ENCODE measurements around the gene SCFD1.

Gene SCFD1

DNA sequence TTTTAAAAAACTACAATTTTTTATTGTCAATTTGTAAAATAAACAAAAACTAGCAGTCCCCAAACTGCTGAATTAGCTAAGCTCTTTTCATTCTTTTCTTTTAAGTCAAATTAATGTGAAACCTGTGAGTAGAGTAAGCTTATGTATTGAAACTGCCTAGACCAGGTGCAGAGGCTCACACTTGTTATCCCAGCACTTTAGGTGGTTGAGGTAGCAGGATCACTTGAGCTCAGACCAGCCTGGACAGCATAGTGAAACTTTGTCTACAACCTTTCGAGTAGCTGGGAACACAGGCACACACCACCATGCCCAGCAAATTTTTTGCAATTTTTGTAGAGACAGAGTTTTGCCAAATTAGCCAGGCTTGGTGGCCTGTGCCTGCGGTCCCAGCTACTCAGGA, 26.4 kb downstream of the SCFD1 start:
- H3K4me3 ChIP-seq (ENCODE audit: low read length), result no peak overlapping the region
- peaks cover 9% of the 10 kb centered on the region for H3K79me2 ChIP-seq (ENCODE audit: control insufficient read depth, low read length)
- no peak for TF ChIP-seq EZH2phosphoT487 (IDR thresholded peaks at IDR 0.05; ENCODE audit: borderline replicate concordance, low read length)
- TF ChIP-seq, protein P1, sequence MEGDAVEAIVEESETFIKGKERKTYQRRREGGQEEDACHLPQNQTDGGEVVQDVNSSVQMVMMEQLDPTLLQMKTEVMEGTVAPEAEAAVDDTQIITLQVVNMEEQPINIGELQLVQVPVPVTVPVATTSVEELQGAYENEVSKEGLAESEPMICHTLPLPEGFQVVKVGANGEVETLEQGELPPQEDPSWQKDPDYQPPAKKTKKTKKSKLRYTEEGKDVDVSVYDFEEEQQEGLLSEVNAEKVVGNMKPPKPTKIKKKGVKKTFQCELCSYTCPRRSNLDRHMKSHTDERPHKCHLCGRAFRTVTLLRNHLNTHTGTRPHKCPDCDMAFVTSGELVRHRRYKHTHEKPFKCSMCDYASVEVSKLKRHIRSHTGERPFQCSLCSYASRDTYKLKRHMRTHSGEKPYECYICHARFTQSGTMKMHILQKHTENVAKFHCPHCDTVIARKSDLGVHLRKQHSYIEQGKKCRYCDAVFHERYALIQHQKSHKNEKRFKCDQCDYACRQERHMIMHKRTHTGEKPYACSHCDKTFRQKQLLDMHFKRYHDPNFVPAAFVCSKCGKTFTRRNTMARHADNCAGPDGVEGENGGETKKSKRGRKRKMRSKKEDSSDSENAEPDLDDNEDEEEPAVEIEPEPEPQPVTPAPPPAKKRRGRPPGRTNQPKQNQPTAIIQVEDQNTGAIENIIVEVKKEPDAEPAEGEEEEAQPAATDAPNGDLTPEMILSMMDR (IDR thresholded peaks at IDR 0.05; ENCODE audit: low read depth, low read length, poor library complexity, severe bottlenecking), result no peak
- peaks cover 71% of the 10 kb centered on the region for H3K36me3 ChIP-seq (ENCODE audit: control insufficient read depth, low read length)
- H3K9me2 ChIP-seq (replicated peaks; ENCODE audit: control insufficient read depth, low read length), result no peaks in the 10 kb centered on the region
- 0 out of 2 replicates have a peak, but pooled peaks cover 3% of the 10 kb centered on the region for H3F3A ChIP-seq (ENCODE audit: control insufficient read depth, insufficient read depth)
- H3K4me1 ChIP-seq (ENCODE audit: control insufficient read depth, low read length), result peaks cover 8% of the 10 kb centered on the region
- H3K4me2 ChIP-seq (ENCODE audit: low read length), result no peak overlapping the region
- H4K20me1 ChIP-seq (ENCODE audit: control insufficient read depth, insufficient read depth, low read depth, low read length), result no peaks in the 10 kb centered on the region
- peaks cover 8% of the 10 kb centered on the region; the same call in 1 of the 2 replicates for H3K9me3 ChIP-seq (ENCODE audit: control insufficient read depth, insufficient read depth, low read length)
- no peaks in the 10 kb centered on the region for H3K27me3 ChIP-seq (ENCODE audit: control insufficient read depth, low read length)
- H3K27ac ChIP-seq (ENCODE audit: low read depth, low read length), result no peak overlapping the region

DNA sequence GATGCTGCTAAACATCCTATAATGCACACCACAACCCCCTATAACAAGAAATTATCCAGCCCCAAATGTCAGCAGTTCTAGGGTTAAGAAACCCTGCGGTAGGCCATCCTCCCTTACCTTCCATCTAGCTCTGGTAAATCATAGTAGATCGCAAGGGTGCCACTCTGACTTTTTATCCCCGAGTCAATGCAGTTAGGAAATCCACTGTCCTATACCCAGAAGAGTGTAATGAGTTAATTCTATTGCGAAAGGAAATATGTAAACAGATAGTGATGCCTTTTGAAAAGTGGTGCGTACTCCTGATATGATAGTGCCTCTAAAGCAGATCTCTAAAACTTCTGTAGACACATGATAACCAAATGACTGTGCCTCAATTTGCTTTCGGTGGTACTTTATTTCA, 29.8 kb downstream of the SCFD1 start:
- TF ChIP-seq, protein P1 (IDR thresholded peaks at IDR 0.05; ENCODE audit: low read depth, low read length, poor library complexity, severe bottlenecking), result no peak
- TF ChIP-seq EZH2phosphoT487 (IDR thresholded peaks at IDR 0.05; ENCODE audit: borderline replicate concordance, low read length), result no peak
- no peak overlapping the region for H3K27ac ChIP-seq (ENCODE audit: low read depth, low read length)

DNA sequence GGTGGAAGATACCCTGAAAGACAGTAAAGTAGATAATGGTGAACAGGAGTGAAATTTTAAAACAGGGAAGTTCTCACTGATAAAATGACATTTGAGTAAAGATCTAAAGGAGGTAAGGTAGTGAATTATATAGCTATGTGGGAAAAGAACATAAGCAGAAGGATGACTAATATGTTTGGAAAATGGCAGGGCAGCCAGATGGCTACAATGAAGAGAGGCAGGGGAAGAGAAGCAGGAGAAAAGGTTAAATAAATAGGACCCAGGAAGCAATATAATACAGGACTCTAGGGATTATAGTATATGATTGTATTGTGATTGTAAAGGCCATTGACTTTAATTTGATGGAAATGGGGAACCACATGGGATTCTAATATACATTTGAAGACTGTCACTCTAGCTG, 33.0 kb downstream of the SCFD1 start:
- no peak for TF ChIP-seq EZH2phosphoT487 (IDR thresholded peaks at IDR 0.05; ENCODE audit: borderline replicate concordance, low read length)
- TF ChIP-seq, protein P1 (IDR thresholded peaks at IDR 0.05; ENCODE audit: low read depth, low read length, poor library complexity, severe bottlenecking), result no peak
- H4K20me1 ChIP-seq (ENCODE audit: control insufficient read depth, insufficient read depth, low read depth, low read length), result no peaks in the 10 kb centered on the region
- no peaks in the 10 kb centered on the region for H3K9me2 ChIP-seq (replicated peaks; ENCODE audit: control insufficient read depth, low read length)
- H3K36me3 ChIP-seq (ENCODE audit: control insufficient read depth, low read length), result peaks cover 78% of the 10 kb centered on the region
- no peaks in the 10 kb centered on the region for H3K4me1 ChIP-seq (ENCODE audit: control insufficient read depth, low read length)
- H3F3A ChIP-seq (ENCODE audit: control insufficient read depth, insufficient read depth), result 0 out of 2 replicates have a peak, but pooled peaks cover 5% of the 10 kb centered on the region
- no peaks in the 10 kb centered on the region for H3K9me3 ChIP-seq (ENCODE audit: control insufficient read depth, insufficient read depth, low read length)
- no peaks in the 10 kb centered on the region for H3K79me2 ChIP-seq (ENCODE audit: control insufficient read depth, low read length)
- no peak overlapping the region for H3K4me2 ChIP-seq (ENCODE audit: low read length)
- no peaks in the 10 kb centered on the region for H3K27me3 ChIP-seq (ENCODE audit: control insufficient read depth, low read length)
- no peak overlapping the region for H3K27ac ChIP-seq (ENCODE audit: low read depth, low read length)
- H3K4me3 ChIP-seq (ENCODE audit: low read length), result no peak overlapping the region

More for the DNA sequence above, 29.8 kb downstream of the SCFD1 start:
- H3K4me2 ChIP-seq (ENCODE audit: low read length), result no peak overlapping the region
- no peaks in the 10 kb centered on the region for H3K27me3 ChIP-seq (ENCODE audit: control insufficient read depth, low read length)
- H3K4me1 ChIP-seq (ENCODE audit: control insufficient read depth, low read length), result no peaks in the 10 kb centered on the region
- peaks cover 74% of the 10 kb centered on the region for H3K36me3 ChIP-seq (ENCODE audit: control insufficient read depth, low read length)
- no peaks in the 10 kb centered on the region for H4K20me1 ChIP-seq (ENCODE audit: control insufficient read depth, insufficient read depth, low read depth, low read length)
- no peaks in the 10 kb centered on the region for H3K79me2 ChIP-seq (ENCODE audit: control insufficient read depth, low read length)
- no peak overlapping the region for H3K4me3 ChIP-seq (ENCODE audit: low read length)
- 0 out of 2 replicates have a peak, but pooled peaks cover 3% of the 10 kb centered on the region for H3F3A ChIP-seq (ENCODE audit: control insufficient read depth, insufficient read depth)
- H3K9me3 ChIP-seq (ENCODE audit: control insufficient read depth, insufficient read depth, low read length), result no peaks in the 10 kb centered on the region
- H3K9me2 ChIP-seq (replicated peaks; ENCODE audit: control insufficient read depth, low read length), result no peaks in the 10 kb centered on the region

All from DOHH2 (cell line).